Caco-2 (cell line): ENCODE results near the gene FKBP14. TPM values are rescaled to one million over a fixed set of nuclear protein-coding genes. Genes with fewer than 3 reads are reported as not detected.

ENCODE experiments used
- BruUV-seq: library from RNA; stranded (reverse); fragments of 400-500 nt; replicated peaks from 2 replicates; lab custom pipeline; 2021; lab: Mats Ljungman, UMichigan
- CTCF ChIA-PET: fragments of 300-600 bp; sonication (Branson Sonifier 250); formaldehyde crosslinking; loops from one replicate; lab custom pipeline; 2022; ENCODE audit warnings: antibody characterized with exemption; lab: Charles Lee
- POLR2A ChIA-PET: fragments of 300-600 bp; sonication (Branson Sonifier 250); formaldehyde crosslinking; loops from one replicate; lab custom pipeline; 2022; ENCODE audit warnings: antibody characterized with exemption; lab: Charles Lee
- DNase-seq, 2 experiments: peaks; one replicate each; pipeline versions ENCODE4 v3.0.0 to v3.0.0-alpha.2; 2020 to 2022
- H3K27me3 ChIP-seq: replicated peaks from 2 replicates; pipeline ENCODE4 v1.6.0; 2011; ENCODE audit warnings: low read length; ENCODE audit not compliant: control insufficient read depth, insufficient read depth
- H3K36me3 ChIP-seq: 2 replicates; pipeline ENCODE4 v1.5.1; 2011; ENCODE audit warnings: low read length; ENCODE audit not compliant: control insufficient read depth, insufficient read depth
- H3K4me1 ChIP-seq: fragments of 250-450 bp; sonication (Bioruptor Pico); 2 replicates; pipeline ENCODE4 v1.5.1; 2020; ENCODE audit warnings: mild to moderate bottlenecking
- H3K4me3 ChIP-seq: 2 replicates; pipeline ENCODE4 v1.5.1; 2011; ENCODE audit warnings: low read depth, mild to moderate bottlenecking, control low read depth, low read length
- H3K9me3 ChIP-seq: fragments of 250-450 bp; sonication (Bioruptor Pico); 2 replicates; pipeline ENCODE4 v1.5.1; 2020; ENCODE audit warnings: mild to moderate bottlenecking, moderate library complexity
- H3K27ac Mint-ChIP-seq: one replicate; pipeline ENCODE4 v1.8.0; 2022; ENCODE audit warnings: mixed read lengths; ENCODE audit not compliant: unreplicated experiment
- H3K27me3 Mint-ChIP-seq: one replicate; pipeline ENCODE4 v1.8.0; 2022; ENCODE audit warnings: mixed read lengths; ENCODE audit not compliant: insufficient read depth, unreplicated experiment
- H3K36me3 Mint-ChIP-seq: one replicate; pipeline ENCODE4 v1.8.0; 2022; ENCODE audit warnings: mild to moderate bottlenecking, mixed read lengths; ENCODE audit not compliant: insufficient read depth, unreplicated experiment
- H3K4me1 Mint-ChIP-seq: one replicate; pipeline ENCODE4 v1.8.0; 2022; ENCODE audit warnings: low read depth, mixed read lengths; ENCODE audit not compliant: unreplicated experiment
- H3K4me3 Mint-ChIP-seq: one replicate; pipeline ENCODE4 v1.8.0; 2022; ENCODE audit warnings: mild to moderate bottlenecking, moderate library complexity, mixed read lengths; ENCODE audit not compliant: unreplicated experiment
- H3K9me3 Mint-ChIP-seq: one replicate; pipeline ENCODE4 v1.8.0; 2022; ENCODE audit warnings: mixed read lengths; ENCODE audit not compliant: unreplicated experiment
- CTCF ChIP-seq, 2 experiments: fragments of 200-600 bp in 1 of 2; IDR thresholded peaks; 1 replicate in 1 of 2; 2 replicates in 1 of 2; pipeline versions ENCODE4 v1.5.1 to v1.8.0; 2011 to 2022; ENCODE audit warnings: antibody characterized with exemption in 1 of 2, control low read depth in 1 of 2, inconsistent platforms in 1 of 2, low read depth in 1 of 2, low read length in 1 of 2, mild to moderate bottlenecking in 1 of 2, moderate library complexity in 1 of 2; ENCODE audit not compliant: insufficient read depth in 1 of 2, severe bottlenecking in 1 of 2, unreplicated experiment in 1 of 2
- intact Hi-C: fragments of 100-400 bp; cut with micrococcal nuclease; formaldehyde crosslinking; loops from one replicate; pipeline ENCODE4 v1.10.0; 2022; ENCODE audit not compliant: unreplicated experiment
- total RNA-seq: library from RNA; stranded (reverse); gene quantifications from 2 replicates; pipeline ENCODE4 v1.2.3, GENCODE V29; 2022

FKBP14 gene
- total RNA-seq, 1 experiment from 2014 or later, result 17.5 TPM

GRCh38 chr7:29996321-29996720 is 30.2 kb downstream of the FKBP14 start:
- H3K27me3 ChIP-seq, result no peaks in the 10 kb centered on the region
- no peak for DNase-seq
- 0 out of 2 replicates have a peak, but pooled peaks cover 3% of the 10 kb centered on the region for H3K9me3 ChIP-seq
- peaks cover 18% of the 10 kb centered on the region for H3K9me3 Mint-ChIP-seq
- intact Hi-C loops, result no loop called here
- H3K36me3 Mint-ChIP-seq, result no peaks in the 10 kb centered on the region
- H3K27me3 Mint-ChIP-seq, result no peaks in the 10 kb centered on the region
- no peaks in the 10 kb centered on the region for H3K4me1 Mint-ChIP-seq
- ChIA-PET POLR2A (no interaction called here), CTCF (no interaction called here)
- H3K4me1 ChIP-seq, result no peaks in the 10 kb centered on the region
- H3K4me3 ChIP-seq, result no peak overlapping the region
- H3K36me3 ChIP-seq, result no peaks in the 10 kb centered on the region
- TF ChIP-seq CTCF (IDR thresholded peaks at IDR 0.05; ENCODE audit: insufficient read depth in 1 of 2, low read depth in 1 of 2, low read length in 1 of 2, severe bottlenecking in 1 of 2, unreplicated experiment in 1 of 2), result no peak
- no peak overlapping the region for H3K4me3 Mint-ChIP-seq
- BruUV-seq, result no TSS peak
- no peak overlapping the region for H3K27ac Mint-ChIP-seq

- no TSS peak for BruUV-seq
- H3K27me3 ChIP-seq, result no peaks in the 10 kb centered on the region
- no peaks in the 10 kb centered on the region for H3K36me3 ChIP-seq
- Mint-ChIP-seq H3K27ac (no peak overlapping the region), H3K27me3 (no peaks in the 10 kb centered on the region), H3K36me3 (peaks cover 5% of the 10 kb centered on the region), H3K4me3 (no peak overlapping the region), H3K4me1 (peaks cover 6% of the 10 kb centered on the region), H3K9me3 (peaks cover 18% of the 10 kb centered on the region)
- no peak for TF ChIP-seq CTCF (IDR thresholded peaks at IDR 0.05; ENCODE audit: insufficient read depth in 1 of 2, low read depth in 1 of 2, low read length in 1 of 2, severe bottlenecking in 1 of 2, unreplicated experiment in 1 of 2)
- intact Hi-C loops, result no loop called here
- 0 out of 2 replicates have a peak, but pooled peaks cover 3% of the 10 kb centered on the region for H3K9me3 ChIP-seq
- no peak for DNase-seq
- H3K4me1 ChIP-seq, result no peaks in the 10 kb centered on the region
- POLR2A ChIA-PET, result no interaction called here
- CTCF ChIA-PET, result no interaction called here
- no peak overlapping the region for H3K4me3 ChIP-seq
Measured at GRCh38 chr7:29995652-29996051, 30.9 kb downstream of the FKBP14 start.

- no peaks in the 10 kb centered on the region for H3K27me3 ChIP-seq
- Mint-ChIP-seq H3K9me3 (peaks cover 18% of the 10 kb centered on the region), H3K4me1 (peaks cover 18% of the 10 kb centered on the region), H3K36me3 (peaks cover 9% of the 10 kb centered on the region), H3K4me3 (no peak overlapping the region), H3K27me3 (no peaks in the 10 kb centered on the region), H3K27ac (no peak overlapping the region)
- peaks cover 4% of the 10 kb centered on the region; the same call in 1 of the 2 replicates for H3K4me1 ChIP-seq
- intact Hi-C loops, result no loop called here
- ChIA-PET CTCF (no interaction called here), POLR2A (no interaction called here)
- H3K4me3 ChIP-seq, result no peak overlapping the region
- H3K9me3 ChIP-seq, result 0 out of 2 replicates have a peak, but pooled peaks cover 3% of the 10 kb centered on the region
- no peak for TF ChIP-seq CTCF (IDR thresholded peaks at IDR 0.05; ENCODE audit: insufficient read depth in 1 of 2, low read depth in 1 of 2, low read length in 1 of 2, severe bottlenecking in 1 of 2, unreplicated experiment in 1 of 2)
- no peaks in the 10 kb centered on the region for H3K36me3 ChIP-seq
- DNase-seq, result no peak
- no TSS peak for BruUV-seq
Measured at GRCh38 chr7:29993140-29993539, 33.4 kb downstream of the FKBP14 start.
